ENCODE data around the gene KARS1. TPM values are rescaled to one million over a fixed set of nuclear protein-coding genes. Genes with fewer than 3 reads are reported as not detected.
A peak's percentile ranks its signal among the peaks of the same experiment; 100 is the strongest.

The KARS1 gene
- total RNA-seq (2021; ENCODE audit: unreplicated experiment) (196 TPM), Bru-seq, nascent RNA (percentile 91 among the genes with signal in this experiment), BruChase-seq, experiment 1, labeled RNA remaining after a 6-hour chase (percentile 94 among the genes with signal in this experiment), BruChase-seq, experiment 2, labeled RNA remaining after a 2-hour chase (percentile 85 among the genes with signal in this experiment)
- 124 and 159 TPM in 2 replicates for polyA plus RNA-seq (2012)
- long read RNA-seq, transcript KARS-201 (14 exons, 2,005 nt): major isoform, 136 of 232 reads
- long read RNA-seq, transcript KARS-202 (15 exons, 2,421 nt): minor isoform, 44 of 232 reads
- long read RNA-seq, partial matches to known transcripts: 17 of 232 reads
- long read RNA-seq, other reads (novel, unspliced or antisense): 33 of 232 reads

DNA sequence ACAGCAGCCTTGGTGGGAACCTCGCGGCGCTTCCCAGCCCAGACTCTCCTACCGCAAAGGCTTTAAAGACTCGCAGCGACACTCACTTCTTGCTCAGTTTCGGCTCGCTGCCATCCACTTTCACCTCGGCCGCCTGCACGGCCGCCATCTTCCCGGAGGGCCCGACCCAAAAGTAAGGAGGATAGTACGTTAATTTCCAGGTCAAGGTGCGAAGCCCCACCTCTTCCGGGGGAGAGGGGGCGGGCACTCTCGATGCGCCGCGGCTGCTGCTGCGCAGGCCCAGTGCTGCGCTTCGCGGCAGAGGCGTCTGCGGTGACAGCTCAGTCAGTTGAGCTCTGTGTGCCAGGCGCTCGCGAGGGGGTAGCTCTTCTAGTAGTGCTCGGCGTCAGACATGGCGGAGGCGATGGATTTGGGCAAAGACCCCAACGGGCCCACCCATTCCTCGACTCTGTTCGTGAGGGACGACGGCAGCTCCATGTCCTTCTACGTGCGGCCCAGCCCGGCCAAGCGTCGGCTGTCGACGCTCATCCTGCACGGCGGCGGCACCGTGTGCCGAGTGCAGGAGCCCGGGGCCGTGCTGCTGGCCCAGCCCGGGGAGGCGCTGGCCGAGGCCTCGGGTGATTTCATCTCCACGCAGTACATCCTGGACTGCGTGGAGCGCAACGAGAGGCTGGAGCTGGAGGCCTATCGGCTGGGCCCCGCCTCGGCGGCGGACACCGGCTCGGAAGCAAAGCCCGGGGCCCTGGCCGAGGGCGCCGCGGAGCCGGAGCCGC is at the start of gene KARS1, which contains the start of gene TERF2IP:
KARS1 (minus strand) TSS at position 174 of the 773 bp plus-strand sequence; CDS start at position 148, 26 bp downstream.
TERF2IP (plus strand) TSS at position 282 of the 773 bp plus-strand sequence; CDS start at position 392, 110 bp downstream.
- Histone ChIP-seq H3K27me3 (ENCODE audit: insufficient read depth, low read length) (no peaks in the 10 kb centered on the region), H3K79me2 (ENCODE audit: insufficient read depth, low read length) (peaks cover 95% of the 10 kb centered on the region), H4K20me1 (ENCODE audit: insufficient read depth) (peaks cover 21% of the 10 kb centered on the region; the same call in 1 of the 2 replicates), H2AFZ (ENCODE audit: low read depth, low read length, poor library complexity, severe bottlenecking) (peak within 1 kb of the TSS; percentile 49), H3K27ac (ENCODE audit: low read depth, low read length) (peak within 1 kb of the TSS; percentile 89), H3K9me2 (ENCODE audit: insufficient read depth) (no peaks in the 10 kb centered on the region), H3K9me3 (ENCODE audit: control insufficient read depth in 1 of 2, insufficient read depth in 1 of 2, low read depth in 1 of 2, low read length in 2 of 2) (no peaks in the 10 kb centered on the region), H3K4me1 (ENCODE audit: control insufficient read depth in 1 of 2, insufficient read depth in 2 of 2, low read length in 2 of 2) (peaks cover 8 to 28% of the 10 kb centered on the region in 2 experiments), H3K36me3 (ENCODE audit: control insufficient read depth in 1 of 2, insufficient read depth in 2 of 2, low read length in 2 of 2) (peaks cover 10 to 23% of the 10 kb centered on the region in 2 experiments; a peak in 3 of 4 replicates), H3K4me3 (replicated peaks in 1 of 2; ENCODE audit: low read depth in 1 of 2, low read length in 2 of 2) (peak within 1 kb of the TSS; percentile 90 to 94), H3K9ac (ENCODE audit: low read length) (peak within 1 kb of the TSS; percentile 99), H3K4me2 (ENCODE audit: low read length) (peak within 1 kb of the TSS; percentile 91)
- peak; percentile 94 for ATAC-seq
- ChIA-PET POLR2A (interaction anchor here (0.9 to 1.6 kb wide), 6 partner anchors 12 to 1524 kb away, joined by 3 to 12 read pairs (median 3); partner anchors contain the start of gene ADAT1), RAD21 (ENCODE audit: low non-redundant PET in 1 of 2, low total read pairs in 2 of 2, uncharacterized antibody in 2 of 2, unreplicated experiment in 2 of 2) (interaction anchor here (1.1 to 2.3 kb wide), 2 partner anchors 116 kb away, joined by 4 to 8 read pairs; no protein-coding TSS in a partner anchor), CTCF (interaction anchor here (1.3 to 1.6 kb wide), 2 partner anchors 116 to 130 kb away, joined by 3 to 5 read pairs; no protein-coding TSS in a partner anchor)
- no TSS peak for BruUV-seq (replicated peaks)
- peak; percentile 82 for DNase-seq (ENCODE audit: low read depth, low spot score)
- intact Hi-C loops (cut with micrococcal nuclease): loop anchor here (1.0 to 2.0 kb wide), 2 partner anchors 25 to 117 kb away; partner anchors contain the start of gene ADAT1
- peak; percentile 95 for TF ChIP-seq ZFX (IDR thresholded peaks at IDR 0.05)
- TF ChIP-seq, protein P1, sequence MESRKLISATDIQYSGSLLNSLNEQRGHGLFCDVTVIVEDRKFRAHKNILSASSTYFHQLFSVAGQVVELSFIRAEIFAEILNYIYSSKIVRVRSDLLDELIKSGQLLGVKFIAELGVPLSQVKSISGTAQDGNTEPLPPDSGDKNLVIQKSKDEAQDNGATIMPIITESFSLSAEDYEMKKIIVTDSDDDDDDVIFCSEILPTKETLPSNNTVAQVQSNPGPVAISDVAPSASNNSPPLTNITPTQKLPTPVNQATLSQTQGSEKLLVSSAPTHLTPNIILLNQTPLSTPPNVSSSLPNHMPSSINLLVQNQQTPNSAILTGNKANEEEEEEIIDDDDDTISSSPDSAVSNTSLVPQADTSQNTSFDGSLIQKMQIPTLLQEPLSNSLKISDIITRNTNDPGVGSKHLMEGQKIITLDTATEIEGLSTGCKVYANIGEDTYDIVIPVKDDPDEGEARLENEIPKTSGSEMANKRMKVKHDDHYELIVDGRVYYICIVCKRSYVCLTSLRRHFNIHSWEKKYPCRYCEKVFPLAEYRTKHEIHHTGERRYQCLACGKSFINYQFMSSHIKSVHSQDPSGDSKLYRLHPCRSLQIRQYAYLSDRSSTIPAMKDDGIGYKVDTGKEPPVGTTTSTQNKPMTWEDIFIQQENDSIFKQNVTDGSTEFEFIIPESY (IDR thresholded peaks at IDR 0.05; ENCODE audit: extremely low read depth, insufficient replicate concordance, low read length): no peak
- no peak for TF ChIP-seq CBX3 (IDR thresholded peaks at IDR 0.05; ENCODE audit: low read depth)
- peak; percentile 93 for TF ChIP-seq POLR2A (IDR thresholded peaks at IDR 0.05; ENCODE audit: borderline replicate concordance, extremely low read depth, insufficient read depth, insufficient read length)
- no peak for TF ChIP-seq SRF (IDR thresholded peaks at IDR 0.05; ENCODE audit: low read depth)
- TF ChIP-seq EZH2 (IDR thresholded peaks at IDR 0.05): no peak
- TF ChIP-seq ELF1 (IDR thresholded peaks at IDR 0.05; ENCODE audit: borderline replicate concordance, low read depth): no peak; the same call in 1 of the 2 replicates
- TF ChIP-seq, protein P2, sequence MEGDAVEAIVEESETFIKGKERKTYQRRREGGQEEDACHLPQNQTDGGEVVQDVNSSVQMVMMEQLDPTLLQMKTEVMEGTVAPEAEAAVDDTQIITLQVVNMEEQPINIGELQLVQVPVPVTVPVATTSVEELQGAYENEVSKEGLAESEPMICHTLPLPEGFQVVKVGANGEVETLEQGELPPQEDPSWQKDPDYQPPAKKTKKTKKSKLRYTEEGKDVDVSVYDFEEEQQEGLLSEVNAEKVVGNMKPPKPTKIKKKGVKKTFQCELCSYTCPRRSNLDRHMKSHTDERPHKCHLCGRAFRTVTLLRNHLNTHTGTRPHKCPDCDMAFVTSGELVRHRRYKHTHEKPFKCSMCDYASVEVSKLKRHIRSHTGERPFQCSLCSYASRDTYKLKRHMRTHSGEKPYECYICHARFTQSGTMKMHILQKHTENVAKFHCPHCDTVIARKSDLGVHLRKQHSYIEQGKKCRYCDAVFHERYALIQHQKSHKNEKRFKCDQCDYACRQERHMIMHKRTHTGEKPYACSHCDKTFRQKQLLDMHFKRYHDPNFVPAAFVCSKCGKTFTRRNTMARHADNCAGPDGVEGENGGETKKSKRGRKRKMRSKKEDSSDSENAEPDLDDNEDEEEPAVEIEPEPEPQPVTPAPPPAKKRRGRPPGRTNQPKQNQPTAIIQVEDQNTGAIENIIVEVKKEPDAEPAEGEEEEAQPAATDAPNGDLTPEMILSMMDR (IDR thresholded peaks at IDR 0.05 in 2 of 3, conservative IDR thresholded peaks at IDR 0.05 in 1 of 3; ENCODE audit: borderline replicate concordance in 1 of 3, insufficient read depth in 1 of 3, low read depth in 2 of 3, low read length in 2 of 3): no peak
- TF ChIP-seq POLR2AphosphoS5 (IDR thresholded peaks at IDR 0.05; ENCODE audit: low read depth, low read length): peak; percentile 89
- TF ChIP-seq SIN3A (IDR thresholded peaks at IDR 0.05; ENCODE audit: low read depth): peak; percentile 98
- TF ChIP-seq RAD21 (IDR thresholded peaks at IDR 0.05; ENCODE audit: low read depth): no peak
- peak; percentile 76 for TF ChIP-seq SP1 (IDR thresholded peaks at IDR 0.05; ENCODE audit: low read depth)
- TF ChIP-seq, protein P3, sequence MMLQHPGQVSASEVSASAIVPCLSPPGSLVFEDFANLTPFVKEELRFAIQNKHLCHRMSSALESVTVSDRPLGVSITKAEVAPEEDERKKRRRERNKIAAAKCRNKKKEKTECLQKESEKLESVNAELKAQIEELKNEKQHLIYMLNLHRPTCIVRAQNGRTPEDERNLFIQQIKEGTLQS (IDR thresholded peaks at IDR 0.05): no peak
- no peak for TF ChIP-seq EZH2phosphoT487 (IDR thresholded peaks at IDR 0.05; ENCODE audit: borderline replicate concordance)
- TF ChIP-seq, protein P4, sequence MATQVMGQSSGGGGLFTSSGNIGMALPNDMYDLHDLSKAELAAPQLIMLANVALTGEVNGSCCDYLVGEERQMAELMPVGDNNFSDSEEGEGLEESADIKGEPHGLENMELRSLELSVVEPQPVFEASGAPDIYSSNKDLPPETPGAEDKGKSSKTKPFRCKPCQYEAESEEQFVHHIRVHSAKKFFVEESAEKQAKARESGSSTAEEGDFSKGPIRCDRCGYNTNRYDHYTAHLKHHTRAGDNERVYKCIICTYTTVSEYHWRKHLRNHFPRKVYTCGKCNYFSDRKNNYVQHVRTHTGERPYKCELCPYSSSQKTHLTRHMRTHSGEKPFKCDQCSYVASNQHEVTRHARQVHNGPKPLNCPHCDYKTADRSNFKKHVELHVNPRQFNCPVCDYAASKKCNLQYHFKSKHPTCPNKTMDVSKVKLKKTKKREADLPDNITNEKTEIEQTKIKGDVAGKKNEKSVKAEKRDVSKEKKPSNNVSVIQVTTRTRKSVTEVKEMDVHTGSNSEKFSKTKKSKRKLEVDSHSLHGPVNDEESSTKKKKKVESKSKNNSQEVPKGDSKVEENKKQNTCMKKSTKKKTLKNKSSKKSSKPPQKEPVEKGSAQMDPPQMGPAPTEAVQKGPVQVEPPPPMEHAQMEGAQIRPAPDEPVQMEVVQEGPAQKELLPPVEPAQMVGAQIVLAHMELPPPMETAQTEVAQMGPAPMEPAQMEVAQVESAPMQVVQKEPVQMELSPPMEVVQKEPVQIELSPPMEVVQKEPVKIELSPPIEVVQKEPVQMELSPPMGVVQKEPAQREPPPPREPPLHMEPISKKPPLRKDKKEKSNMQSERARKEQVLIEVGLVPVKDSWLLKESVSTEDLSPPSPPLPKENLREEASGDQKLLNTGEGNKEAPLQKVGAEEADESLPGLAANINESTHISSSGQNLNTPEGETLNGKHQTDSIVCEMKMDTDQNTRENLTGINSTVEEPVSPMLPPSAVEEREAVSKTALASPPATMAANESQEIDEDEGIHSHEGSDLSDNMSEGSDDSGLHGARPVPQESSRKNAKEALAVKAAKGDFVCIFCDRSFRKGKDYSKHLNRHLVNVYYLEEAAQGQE (IDR thresholded peaks at IDR 0.05; ENCODE audit: low read depth): no peak
- TF ChIP-seq FOSL1 (IDR thresholded peaks at IDR 0.05; ENCODE audit: low read depth): no peak
- TF ChIP-seq CEBPB (IDR thresholded peaks at IDR 0.05; ENCODE audit: low read depth): no peak

Measured in HCT116 (cell line).